Naive thymus-derived CD4-positive, alpha-beta T cell (primary cell): ENCODE measurements around the gene RSAD1. TPM values are rescaled to one million over a fixed set of nuclear protein-coding genes. Genes with fewer than 3 reads are reported as not detected.

Source experiments
- ATAC-seq: fragments of 150-1000 bp; cut with Tn5 transposase; 2 replicates; pipeline ENCODE4 v1.10.0; 2021; ENCODE audit warnings: mild to moderate bottlenecking, moderate library complexity
- CTCF ChIA-PET: fragments of 350-600 bp; sonication (Branson Sonifier 250); formaldehyde crosslinking; loops from one replicate; lab custom pipeline; 2021; ENCODE audit warnings: antibody characterized with exemption; lab: Charles Lee
- POLR2A ChIA-PET: fragments of 350-600 bp; sonication (Branson Sonifier 250); formaldehyde crosslinking; loops from one replicate; lab custom pipeline; 2021; ENCODE audit warnings: antibody characterized with exemption, inconsistent platforms; lab: Charles Lee
- DNase-seq, 9 donors: peaks; one replicate each; pipeline versions ENCODE4 v3.0.0 to v3.0.0-alpha.2; 2020 to 2022; ENCODE audit warnings: mixed read lengths in 1 of 9
- H3K27ac ChIP-seq: one replicate; pipeline ENCODE4 v1.7.0; 2013; ENCODE audit warnings: mild to moderate bottlenecking, low read depth, low read length, moderate library complexity
- H3K27me3 ChIP-seq, 2 donors: one replicate each; pipeline ENCODE4 v1.7.0; 2013; ENCODE audit warnings: low read length in 2 of 2, mild to moderate bottlenecking in 2 of 2, moderate library complexity in 2 of 2; ENCODE audit not compliant: control insufficient read depth in 2 of 2, insufficient read depth in 2 of 2
- H3K36me3 ChIP-seq, 3 experiments: 1 replicate in 2 of 3; 2 replicates in 1 of 3; pipeline ENCODE4 v1.7.0; 2013; ENCODE audit warnings: low read length in 3 of 3, mild to moderate bottlenecking in 3 of 3, moderate library complexity in 1 of 3; ENCODE audit not compliant: insufficient read depth in 3 of 3, control insufficient read depth in 2 of 3
- H3K4me1 ChIP-seq, 2 donors: one replicate each; pipeline ENCODE4 v1.7.0; 2013; ENCODE audit warnings: low read length in 2 of 2, mild to moderate bottlenecking in 2 of 2, moderate library complexity in 1 of 2; ENCODE audit not compliant: control insufficient read depth in 2 of 2, insufficient read depth in 2 of 2
- H3K4me3 ChIP-seq: 2 replicates; pipeline ENCODE4 v1.7.0; 2013; ENCODE audit warnings: mild to moderate bottlenecking, low read length
- H3K9me3 ChIP-seq, 3 experiments: 1 replicate in 2 of 3; 2 replicates in 1 of 3; pipeline ENCODE4 v1.7.0; 2013; ENCODE audit warnings: low read length in 3 of 3; ENCODE audit not compliant: control insufficient read depth in 2 of 3
- H3K27ac Mint-ChIP-seq, 9 donors: one replicate each; pipeline ENCODE4 v1.8.0; 2020 to 2022; ENCODE audit warnings: mixed read lengths in 9 of 9, mild to moderate bottlenecking in 8 of 9, moderate library complexity in 5 of 9, inconsistent platforms in 2 of 9
- H3K27me3 Mint-ChIP-seq, 5 donors: one replicate each; pipeline ENCODE4 v1.8.0; 2021 to 2022; ENCODE audit warnings: mixed read lengths in 5 of 5, mild to moderate bottlenecking in 1 of 5
- H3K36me3 Mint-ChIP-seq, 5 donors: one replicate each; pipeline ENCODE4 v1.8.0; 2020 to 2022; ENCODE audit warnings: mixed read lengths in 5 of 5, mild to moderate bottlenecking in 3 of 5, inconsistent platforms in 1 of 5
- H3K4me1 Mint-ChIP-seq, 7 donors: one replicate each; pipeline ENCODE4 v1.8.0; 2020 to 2022; ENCODE audit warnings: mixed read lengths in 7 of 7, mild to moderate bottlenecking in 3 of 7, inconsistent platforms in 1 of 7
- H3K4me3 Mint-ChIP-seq, 10 donors: one replicate each; pipeline ENCODE4 v1.8.0; 2020 to 2022; ENCODE audit warnings: mild to moderate bottlenecking in 10 of 10, mixed read lengths in 10 of 10, moderate library complexity in 6 of 10, inconsistent platforms in 2 of 10
- H3K9me3 Mint-ChIP-seq, 11 donors: one replicate each; pipeline ENCODE4 v1.8.0; 2020 to 2022; ENCODE audit warnings: mixed read lengths in 11 of 11, mild to moderate bottlenecking in 4 of 11, inconsistent platforms in 1 of 11, moderate library complexity in 1 of 11
- intact Hi-C, 2 donors: fragments of 100-400 bp; cut with micrococcal nuclease; formaldehyde crosslinking; loops; one replicate each; pipeline ENCODE4 v1.15.1; 2023
- polyA plus RNA-seq, 2 donors: library from polyadenylated mRNA; unstranded; fragments of 300-500 nt; fragmentation: Illumina TruSeq; gene quantifications; one replicate each; pipeline ENCODE4 v1.2.3, GENCODE V29; 2021
- total RNA-seq, 6 experiments: library from RNA in 5 of 6; stranded (reverse) in 5 of 6; gene quantifications; 1 replicate in 5 of 6; 2 replicates in 1 of 6; pipeline ENCODE4 v1.2.3 and lab custom pipeline; 2021 to 2026

The RSAD1 gene
- total and polyA plus RNA-seq, 7 experiments from 2014 or later: 38.3 to 91.0 (median 56.8) TPM

DNA sequence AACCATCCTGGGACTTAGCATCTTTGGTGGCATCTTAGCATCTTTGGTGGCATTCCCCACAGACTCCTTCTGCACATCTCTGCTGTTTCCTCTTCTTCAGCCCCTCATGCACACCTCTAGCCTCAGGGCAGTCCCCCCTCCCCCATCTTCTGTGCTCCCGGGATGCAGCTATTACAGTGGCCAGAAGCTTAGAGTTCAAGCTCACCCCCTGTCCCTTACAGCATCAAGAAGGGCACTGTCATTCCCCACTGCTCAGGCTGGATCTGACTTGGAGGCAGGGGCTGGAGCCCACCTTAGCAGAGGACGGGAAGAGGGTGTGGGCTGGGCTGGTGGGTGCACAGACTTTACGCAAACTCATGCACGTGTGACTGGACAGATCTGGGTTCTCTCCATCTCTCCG, 54.5 kb downstream of the RSAD1 start:
- Histone ChIP-seq H3K27ac (no peak overlapping the region), H3K27me3 (peaks cover 6 to 21% of the 10 kb centered on the region in 2 donors), H3K9me3 (no peaks in the 10 kb centered on the region), H3K36me3 (no peaks in the 10 kb centered on the region), H3K4me1 (peaks cover 0 to 17% of the 10 kb centered on the region in 2 donors), H3K4me3 (no peak overlapping the region)
- Mint-ChIP-seq H3K27me3 (peaks cover 46 to 62% (median 58%) of the 10 kb centered on the region in 5 donors), H3K27ac (no peak overlapping the region), H3K9me3 (no peaks in the 10 kb centered on the region), H3K36me3 (no peaks in the 10 kb centered on the region), H3K4me1 (peaks cover 8 to 24% (median 12%) of the 10 kb centered on the region in 7 donors), H3K4me3 (peak overlapping the region in 6 of 10 donors; percentile 1 to 75 (median 62))
- no peak for ATAC-seq
- ChIA-PET POLR2A (no interaction called here), CTCF (no interaction called here)
- no peak for DNase-seq
- intact Hi-C loops: no loop called here

DNA sequence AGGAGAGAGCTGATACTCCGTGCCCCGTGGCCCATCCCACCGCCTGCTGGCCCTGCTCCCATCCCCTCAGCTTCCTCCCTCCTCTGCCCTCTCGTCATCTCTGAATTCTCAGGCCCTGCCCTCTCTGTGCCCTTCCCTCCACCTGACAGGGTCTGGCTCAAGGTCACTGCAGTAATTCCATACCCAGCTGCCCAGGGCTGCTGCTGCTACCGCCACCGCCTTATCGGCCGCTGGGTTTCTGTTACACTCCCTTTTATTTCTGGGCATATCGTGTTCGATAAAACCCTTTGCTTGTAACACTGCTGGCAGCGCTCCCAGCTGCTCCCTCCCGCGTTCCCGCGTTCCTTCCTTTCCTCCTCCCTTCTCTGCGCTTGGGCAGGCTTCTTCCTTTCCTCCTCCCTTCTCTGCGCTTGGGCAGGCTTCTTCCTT, 55.1 kb downstream of the RSAD1 start:
- Histone ChIP-seq H3K36me3 (no peaks in the 10 kb centered on the region), H3K9me3 (no peaks in the 10 kb centered on the region), H3K27me3 (peaks cover 6 to 21% of the 10 kb centered on the region in 2 donors), H3K27ac (no peak overlapping the region), H3K4me3 (no peak overlapping the region), H3K4me1 (peaks cover 0 to 17% of the 10 kb centered on the region in 2 donors)
- intact Hi-C loops: no loop called here
- no peak for ATAC-seq
- H3K4me3 Mint-ChIP-seq: peak overlapping the region in 8 of 10 donors; percentile 1 to 75 (median 20)
- no peak for DNase-seq
- no peaks in the 10 kb centered on the region for H3K36me3 Mint-ChIP-seq
- H3K27me3 Mint-ChIP-seq: peaks cover 46 to 62% (median 52%) of the 10 kb centered on the region in 5 donors
- POLR2A ChIA-PET: no interaction called here
- peaks cover 8 to 24% (median 12%) of the 10 kb centered on the region in 7 donors for H3K4me1 Mint-ChIP-seq
- H3K27ac Mint-ChIP-seq: no peak overlapping the region
- CTCF ChIA-PET: no interaction called here
- H3K9me3 Mint-ChIP-seq: no peaks in the 10 kb centered on the region

DNA sequence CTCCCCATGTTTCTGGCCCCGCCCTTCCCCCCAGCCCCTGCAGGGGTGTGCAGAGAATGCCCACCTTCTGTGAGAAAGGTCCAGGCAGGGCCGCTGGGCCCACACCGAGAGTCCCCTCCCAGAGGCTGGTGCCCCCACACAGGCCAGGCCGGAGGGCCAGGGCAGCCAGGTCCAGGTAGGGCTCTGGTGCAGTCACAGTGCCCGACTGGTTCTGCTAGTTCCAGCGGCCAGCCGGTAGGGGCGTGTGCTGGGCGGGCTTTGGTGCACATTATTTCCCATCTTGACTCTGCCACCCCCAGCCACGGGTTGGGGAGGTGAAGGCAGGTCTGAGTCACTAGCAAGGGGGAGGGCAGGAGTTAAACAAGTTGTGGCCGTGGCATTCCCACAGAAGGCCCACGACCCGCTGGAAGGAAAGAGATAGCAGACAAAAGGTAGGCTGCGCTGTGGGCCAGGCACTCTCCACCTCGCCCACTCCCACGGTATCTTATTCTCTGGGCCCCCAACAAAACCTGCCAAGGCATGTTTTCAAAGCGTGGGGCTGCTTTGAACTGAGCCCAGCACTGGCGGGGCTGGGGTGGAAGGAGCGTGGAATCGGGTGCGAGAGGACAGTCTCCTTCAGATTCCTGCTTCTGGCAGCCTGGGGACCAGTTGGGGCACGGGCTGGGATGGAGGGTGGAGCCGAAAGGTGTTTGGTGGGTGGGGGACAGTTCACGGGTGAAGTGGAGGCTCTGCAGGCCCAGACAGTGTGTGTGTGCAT, 55.7 kb downstream of the RSAD1 start:
- DNase-seq: no peak
- Mint-ChIP-seq H3K4me1 (peaks cover 8 to 24% (median 12%) of the 10 kb centered on the region in 7 donors), H3K4me3 (peak overlapping the region in 3 of 10 donors; percentile 1 to 75 (median 72)), H3K9me3 (no peaks in the 10 kb centered on the region), H3K27ac (no peak overlapping the region), H3K27me3 (peaks cover 40 to 59% (median 47%) of the 10 kb centered on the region in 5 donors), H3K36me3 (no peaks in the 10 kb centered on the region)
- POLR2A ChIA-PET: no interaction called here
- intact Hi-C loops: no loop called here
- peaks cover 6 to 19% of the 10 kb centered on the region in 2 donors for H3K27me3 ChIP-seq
- H3K27ac ChIP-seq: no peak overlapping the region
- H3K4me1 ChIP-seq: peaks cover 0 to 17% of the 10 kb centered on the region in 2 donors
- peak; percentile 55 for ATAC-seq
- H3K36me3 ChIP-seq: no peaks in the 10 kb centered on the region
- no peaks in the 10 kb centered on the region for H3K9me3 ChIP-seq
- CTCF ChIA-PET: no interaction called here
- H3K4me3 ChIP-seq: no peak overlapping the region

DNA sequence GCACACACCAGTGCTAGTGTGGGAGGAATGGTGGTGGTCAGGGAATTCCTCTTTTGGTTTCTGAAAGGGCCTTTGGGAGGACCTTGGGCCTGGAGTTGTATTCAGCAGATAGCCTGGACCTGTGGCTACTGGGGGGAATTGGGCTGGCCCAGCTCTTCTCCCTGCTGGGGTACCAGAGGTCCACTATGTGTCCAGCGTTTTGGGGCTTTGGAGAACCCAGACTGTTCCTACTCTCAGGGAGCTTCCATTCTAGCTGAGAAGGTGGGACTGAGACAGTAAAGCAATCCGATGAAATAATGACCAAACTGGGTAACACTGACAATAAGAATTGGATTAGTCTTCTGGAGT, 56.3 kb downstream of the RSAD1 start:
- no peaks in the 10 kb centered on the region for H3K9me3 Mint-ChIP-seq
- no peak for DNase-seq
- no peak for ATAC-seq
- Histone ChIP-seq H3K36me3 (no peaks in the 10 kb centered on the region), H3K9me3 (no peaks in the 10 kb centered on the region), H3K4me1 (peaks cover 0 to 17% of the 10 kb centered on the region in 2 donors), H3K4me3 (no peak overlapping the region), H3K27me3 (peaks cover 6 to 15% of the 10 kb centered on the region in 2 donors), H3K27ac (no peak overlapping the region)
- no peak overlapping the region for H3K27ac Mint-ChIP-seq
- H3K4me3 Mint-ChIP-seq: no peak overlapping the region
- intact Hi-C loops: no loop called here
- H3K27me3 Mint-ChIP-seq: peaks cover 35 to 53% (median 42%) of the 10 kb centered on the region in 5 donors
- peaks cover 8 to 24% (median 12%) of the 10 kb centered on the region in 7 donors for H3K4me1 Mint-ChIP-seq
- POLR2A ChIA-PET: no interaction called here
- no peaks in the 10 kb centered on the region for H3K36me3 Mint-ChIP-seq
- CTCF ChIA-PET: no interaction called here

DNA sequence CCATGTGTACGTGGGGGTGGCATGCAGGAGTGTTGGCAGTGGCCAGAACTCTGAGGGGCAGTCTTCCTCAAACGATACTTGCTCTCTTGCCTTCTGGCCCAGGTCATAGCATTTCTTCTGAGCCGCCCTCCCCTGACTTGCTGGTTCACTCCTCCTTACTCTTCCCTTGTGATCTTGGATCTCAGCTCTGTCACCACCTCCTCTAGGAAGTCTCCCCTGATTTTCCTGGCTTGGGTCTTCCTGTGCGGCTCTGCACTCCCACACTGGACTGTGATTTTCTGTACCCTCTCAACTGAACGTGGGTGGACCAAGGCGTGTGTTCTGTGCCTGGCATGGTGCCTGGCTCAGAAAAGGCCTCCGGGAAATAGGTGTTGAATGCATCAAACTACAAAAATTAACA, 56.7 kb downstream of the RSAD1 start:
- ATAC-seq: no peak
- no peak overlapping the region for H3K27ac ChIP-seq
- ChIA-PET CTCF (no interaction called here), POLR2A (no interaction called here)
- peaks cover 6 to 15% of the 10 kb centered on the region in 2 donors for H3K27me3 ChIP-seq
- no peaks in the 10 kb centered on the region for H3K36me3 ChIP-seq
- no peak overlapping the region for H3K4me3 ChIP-seq
- no peaks in the 10 kb centered on the region for H3K9me3 ChIP-seq
- Mint-ChIP-seq H3K4me1 (peaks cover 8 to 24% (median 12%) of the 10 kb centered on the region in 7 donors), H3K36me3 (no peaks in the 10 kb centered on the region), H3K4me3 (peak overlapping the region in 1 of 10 donors; percentile 2), H3K27me3 (peaks cover 32 to 52% (median 40%) of the 10 kb centered on the region in 5 donors), H3K9me3 (no peaks in the 10 kb centered on the region), H3K27ac (no peak overlapping the region)
- peaks cover 0 to 17% of the 10 kb centered on the region in 2 donors for H3K4me1 ChIP-seq
- intact Hi-C loops: no loop called here
- DNase-seq: no peak

Other genes starting within 250 kb of the RSAD1 start
- gene TMEM92, start 204.4 kb upstream of the RSAD1 start, total RNA-seq: under 1 TPM in 1 of 5 experiments, not detected in 4; 0.10 TPM
- gene TMEM92, start 204.4 kb upstream of the RSAD1 start, polyA plus RNA-seq: not detected
- gene XYLT2, start 132.7 kb upstream of the RSAD1 start, total RNA-seq: 10 to 100 TPM; 18.6 to 43.7 (median 34.1) TPM
- gene XYLT2, start 132.7 kb upstream of the RSAD1 start, polyA plus RNA-seq: 10 to 100 TPM in 1 of 2 donors, 1 to 10 TPM in 1; 8.0 to 21.1 TPM
- 10 to 100 TPM; 29.5 to 64.7 (median 32.0) TPM for gene MRPL27, start 105.7 kb upstream of the RSAD1 start, total RNA-seq
- 10 to 100 TPM; 47.0 to 51.3 TPM for gene MRPL27, start 105.7 kb upstream of the RSAD1 start, polyA plus RNA-seq
- 10 to 100 TPM in 1 of 5 experiments, 1 to 10 TPM in 3, under 1 TPM in 1; 0.61 to 17.5 (median 2.2) TPM for gene EME1, start 105.6 kb upstream of the RSAD1 start, total RNA-seq
- gene EME1, start 105.6 kb upstream of the RSAD1 start, polyA plus RNA-seq: not detected
- gene LRRC59, start 81.3 kb upstream of the RSAD1 start, total RNA-seq: 10 to 100 TPM; 27.6 to 67.1 (median 42.4) TPM
- 10 to 100 TPM; 13.4 to 15.2 TPM for gene LRRC59, start 81.3 kb upstream of the RSAD1 start, polyA plus RNA-seq
- 10 to 100 TPM; 20.1 to 36.2 (median 22.9) TPM for gene ACSF2, start 52.6 kb upstream of the RSAD1 start, total RNA-seq
- gene ACSF2, start 52.6 kb upstream of the RSAD1 start, polyA plus RNA-seq: 1 to 10 TPM; 2.2 to 2.6 TPM
- not detected for gene CHAD, start 10.0 kb upstream of the RSAD1 start, total RNA-seq
- gene CHAD, start 10.0 kb upstream of the RSAD1 start, polyA plus RNA-seq: not detected
- 1 to 10 TPM in 4 of 5 experiments, under 1 TPM in 1; 0.90 to 9.0 (median 8.6) TPM for gene MYCBPAP, start 29.6 kb downstream of the RSAD1 start, total RNA-seq
- under 1 TPM in 1 of 2 donors, not detected in 1; 0.59 TPM for gene MYCBPAP, start 29.6 kb downstream of the RSAD1 start, polyA plus RNA-seq
- gene EPN3, start 53.9 kb downstream of the RSAD1 start, total RNA-seq: not detected
- not detected for gene EPN3, start 53.9 kb downstream of the RSAD1 start, polyA plus RNA-seq
- 10 to 100 TPM; 14.3 to 19.4 (median 16.4) TPM for gene SPATA20, start 68.3 kb downstream of the RSAD1 start, total RNA-seq
- gene SPATA20, start 68.3 kb downstream of the RSAD1 start, polyA plus RNA-seq: 1 to 10 TPM; 3.7 to 5.6 TPM
- not detected for gene CACNA1G, start 81.9 kb downstream of the RSAD1 start, total RNA-seq
- not detected for gene CACNA1G, start 81.9 kb downstream of the RSAD1 start, polyA plus RNA-seq
- 10 to 100 TPM in 1 of 5 experiments, 1 to 10 TPM in 2, under 1 TPM in 1, not detected in 1; 0.68 to 22.4 (median 1.3) TPM for gene ABCC3, start 156.0 kb downstream of the RSAD1 start, total RNA-seq
- not detected for gene ABCC3, start 156.0 kb downstream of the RSAD1 start, polyA plus RNA-seq
- 10 to 100 TPM; 27.4 to 37.2 (median 33.4) TPM for gene ANKRD40, start 229.1 kb downstream of the RSAD1 start, total RNA-seq
- 1 to 10 TPM; 3.6 to 5.7 TPM for gene ANKRD40, start 229.1 kb downstream of the RSAD1 start, polyA plus RNA-seq
- 100 to 1,000 TPM; 131 to 331 (median 149) TPM for gene LUC7L3, start 240.7 kb downstream of the RSAD1 start, total RNA-seq
- gene LUC7L3, start 240.7 kb downstream of the RSAD1 start, polyA plus RNA-seq: 10 to 100 TPM; 41.8 to 65.3 TPM